Tibial artery (tissue), 4 donors: ENCODE results near the gene DGKE.

Source experiments
- DNase-seq, 2 donors: peaks; one replicate each; pipeline ENCODE4 v3.0.0-alpha.2; 2019
- H3K27ac ChIP-seq, 2 donors: fragments of 200-600 bp; sonication (generic) in 1 of 2; 1 replicate in 1 of 2; 2 replicates in 1 of 2; pipeline ENCODE4 v1.5.1; 2018 to 2019; ENCODE audit warnings: mild to moderate bottlenecking in 1 of 2
- H3K27me3 ChIP-seq, 2 donors: fragments of 200-600 bp; sonication (generic) in 1 of 2; one replicate each; pipeline versions ENCODE4 v1.5.1 to v1.6.0; 2016 to 2019
- H3K36me3 ChIP-seq, 3 donors: fragments of 200-600 bp; sonication (generic) in 2 of 3; one replicate each; pipeline ENCODE4 v1.5.1; 2016 to 2019; ENCODE audit warnings: mild to moderate bottlenecking in 2 of 3
- H3K4me1 ChIP-seq, 4 donors: fragments of 200-600 bp; sonication (generic) in 2 of 4; 1 replicate in 3 of 4; 2 replicates in 1 of 4; pipeline ENCODE4 v1.5.1; 2016 to 2019
- H3K4me3 ChIP-seq, 2 donors: fragments of 200-600 bp; sonication (generic) in 1 of 2; 1 replicate in 1 of 2; 2 replicates in 1 of 2; pipeline ENCODE4 v1.5.1; 2018 to 2019; ENCODE audit warnings: mild to moderate bottlenecking in 2 of 2
- H3K9me3 ChIP-seq, 3 donors: fragments of 200-600 bp; sonication (generic) in 1 of 3; one replicate each; pipeline ENCODE4 v1.5.1; 2016 to 2019
- CTCF ChIP-seq, 2 experiments: fragments of 200-600 bp in 1 of 2; fragments of 450-650 bp in 1 of 2; IDR thresholded peaks; one replicate each; pipeline ENCODE4 v1.5.1; 2017 to 2019; ENCODE audit warnings: antibody characterized with exemption in 2 of 2, mild to moderate bottlenecking in 1 of 2, moderate library complexity in 1 of 2
- intact Hi-C: fragments of 100-400 bp; cut with DNase I; formaldehyde crosslinking; loops from one replicate; pipeline ENCODE4 v1.15.0; 2023; ENCODE audit warnings: low total_unique reads

Gene DGKE

GRCh38 chr17:56879280-56879679 is 45.3 kb downstream of the DGKE start:
- no peak for TF ChIP-seq CTCF (IDR thresholded peaks at IDR 0.05)
- intact Hi-C loops, result no loop called here

GRCh38 chr17:56880133-56880532 is 46.2 kb downstream of the DGKE start:
- H3K36me3 ChIP-seq, result no peaks in the 10 kb centered on the region
- H3K27ac ChIP-seq, result no peak overlapping the region
- H3K4me1 ChIP-seq, result no peaks in the 10 kb centered on the region
- DNase-seq, result no peak
- intact Hi-C loops, result no loop called here
- H3K9me3 ChIP-seq, result no peaks in the 10 kb centered on the region
- H3K4me3 ChIP-seq, result no peak overlapping the region
- H3K27me3 ChIP-seq, result no peaks in the 10 kb centered on the region
- TF ChIP-seq CTCF (IDR thresholded peaks at IDR 0.05), result no peak

More at GRCh38 chr17:56879280-56879679, 45.3 kb downstream of the DGKE start:
- Histone ChIP-seq H3K27ac (no peak overlapping the region), H3K4me3 (no peak overlapping the region), H3K36me3 (no peaks in the 10 kb centered on the region), H3K9me3 (no peaks in the 10 kb centered on the region), H3K4me1 (no peaks in the 10 kb centered on the region), H3K27me3 (no peaks in the 10 kb centered on the region)
- no peak for DNase-seq

- H3K4me3 ChIP-seq, result no peak overlapping the region
- H3K4me1 ChIP-seq, result no peaks in the 10 kb centered on the region
- TF ChIP-seq CTCF (IDR thresholded peaks at IDR 0.05), result no peak
- intact Hi-C loops, result no loop called here
- DNase-seq, result no peak
- H3K27ac ChIP-seq, result no peak overlapping the region
- H3K27me3 ChIP-seq, result no peaks in the 10 kb centered on the region
- no peaks in the 10 kb centered on the region for H3K9me3 ChIP-seq
- no peaks in the 10 kb centered on the region for H3K36me3 ChIP-seq
Measured at GRCh38 chr17:56880571-56880970, 46.6 kb downstream of the DGKE start.

GRCh38 chr17:56881685-56882295 is 47.8 kb downstream of the DGKE start:
- intact Hi-C loops, result no loop called here
- no peaks in the 10 kb centered on the region for H3K36me3 ChIP-seq
- H3K4me1 ChIP-seq, result no peaks in the 10 kb centered on the region
- no peak for TF ChIP-seq CTCF (IDR thresholded peaks at IDR 0.05)
- no peak for DNase-seq
- H3K4me3 ChIP-seq, result no peak overlapping the region
- H3K27ac ChIP-seq, result no peak overlapping the region
- no peaks in the 10 kb centered on the region for H3K27me3 ChIP-seq
- no peaks in the 10 kb centered on the region for H3K9me3 ChIP-seq

GRCh38 chr17:56883616-56884015 is 49.7 kb downstream of the DGKE start:
- Histone ChIP-seq H3K36me3 (peaks cover 0 to 17% (median 14%) of the 10 kb centered on the region in 3 donors), H3K9me3 (no peaks in the 10 kb centered on the region), H3K27ac (no peak overlapping the region), H3K27me3 (no peaks in the 10 kb centered on the region), H3K4me1 (no peaks in the 10 kb centered on the region), H3K4me3 (no peak overlapping the region)
- intact Hi-C loops, result no loop called here
- DNase-seq, result no peak
- TF ChIP-seq CTCF (IDR thresholded peaks at IDR 0.05), result no peak
